CD4-positive, alpha-beta T cell treated with Interleukin-10 for 1 hour (primary cell): ENCODE measurements around the gene C2orf80.
"Not testable (repeated sequence)": the region's sequence is repeated elsewhere in the genome, so short reads cannot be mapped to it uniquely, and the experiment has no call there.

Experiments
- DNase-seq: peaks from one replicate; pipeline ENCODE4 v3.0.0-alpha.2; 2020

Gene C2orf80

DNA sequence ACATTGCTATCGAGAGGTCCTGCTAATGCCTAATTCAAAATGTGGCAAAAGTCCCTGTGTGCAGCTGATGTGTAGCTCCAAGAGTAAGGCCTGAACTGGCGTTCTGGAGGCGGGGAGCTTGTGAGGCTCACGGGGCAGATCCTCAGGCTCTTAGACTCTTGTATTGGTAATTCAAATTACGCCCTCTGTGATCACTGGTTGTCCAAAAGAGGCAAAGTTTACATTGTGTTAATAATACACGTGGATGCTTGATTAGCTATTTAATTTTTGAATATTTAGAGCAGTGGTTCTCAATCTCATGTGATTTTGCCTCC lies 14.0 kb downstream of the C2orf80 start:
- no peak for DNase-seq

DNA sequence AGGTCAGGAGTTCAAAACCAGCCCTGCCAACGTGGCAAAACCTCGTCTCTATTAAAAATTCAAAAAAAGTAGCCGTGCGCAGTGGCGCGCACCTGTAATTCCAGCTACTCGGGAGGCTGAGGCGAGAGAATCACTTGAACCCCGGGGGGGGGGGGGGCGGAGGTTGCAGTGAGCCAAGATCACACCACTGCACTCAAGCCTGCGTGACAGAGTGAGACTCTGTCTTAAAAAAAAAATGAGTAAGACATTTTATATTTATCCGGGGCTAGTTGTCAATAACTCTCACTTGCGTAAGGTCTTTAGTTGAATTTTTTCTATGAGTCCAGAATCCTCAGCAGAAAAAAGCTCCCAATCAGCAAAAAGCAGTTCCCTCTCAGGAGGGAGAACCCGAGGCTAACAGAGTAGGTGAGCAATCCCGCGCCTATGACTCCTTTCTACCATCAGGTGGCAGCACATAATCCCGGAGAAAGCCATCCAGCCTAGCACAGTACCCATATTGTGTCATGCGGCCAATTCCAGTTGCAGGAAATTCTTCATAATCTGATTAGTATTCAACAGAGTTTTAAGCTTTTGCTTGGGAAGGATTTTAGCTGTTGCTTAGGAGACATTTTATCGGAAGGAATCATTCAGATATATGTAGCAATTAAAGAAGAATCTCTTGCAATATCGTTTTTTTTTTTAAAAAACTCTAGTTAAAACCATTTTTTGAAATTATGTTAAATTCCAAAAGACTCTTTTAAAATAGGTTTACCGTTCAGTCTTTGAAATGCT lies 14.6 kb downstream of the C2orf80 start:
- DNase-seq = peak; percentile 66

DNA sequence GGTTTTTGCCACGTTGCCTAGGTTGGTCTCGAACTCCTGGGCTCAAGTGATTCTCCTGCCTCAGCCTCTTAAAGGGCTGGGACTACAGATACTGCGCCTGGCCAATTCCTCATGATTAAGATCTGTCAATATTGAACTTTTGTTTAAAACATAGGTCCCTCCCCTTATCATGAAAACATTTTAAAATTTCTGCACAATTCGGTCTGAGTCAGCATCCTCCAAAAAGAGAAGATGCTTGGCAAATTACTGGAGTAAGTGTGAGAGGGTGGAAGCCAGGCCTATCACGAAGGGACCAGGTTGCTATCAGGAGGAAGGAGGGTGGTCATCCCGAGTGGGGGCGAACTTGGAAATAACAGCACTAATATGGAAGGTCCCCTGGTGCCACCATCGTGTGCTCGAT lies 15.7 kb downstream of the C2orf80 start:
- DNase-seq = no peak

DNA sequence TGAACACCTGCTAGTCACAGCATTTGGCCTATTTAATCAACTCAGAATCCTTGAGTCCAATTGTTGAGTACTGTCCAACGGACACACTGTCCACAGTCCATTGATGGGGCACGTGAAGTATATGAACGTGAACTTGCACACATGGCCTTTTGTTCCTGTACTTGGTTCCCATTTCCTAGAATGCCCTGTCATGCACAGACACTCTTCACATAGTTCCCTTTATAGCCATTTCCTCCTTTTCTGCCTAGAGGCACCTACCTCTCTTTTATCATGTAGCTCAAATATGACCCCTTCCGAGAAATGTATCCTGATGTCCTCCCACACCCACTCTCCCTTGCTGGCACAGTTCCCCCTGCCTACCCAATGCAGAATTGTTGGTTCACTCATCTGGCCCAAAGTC lies 17.7 kb downstream of the C2orf80 start:
- DNase-seq = peak; percentile 8

DNA sequence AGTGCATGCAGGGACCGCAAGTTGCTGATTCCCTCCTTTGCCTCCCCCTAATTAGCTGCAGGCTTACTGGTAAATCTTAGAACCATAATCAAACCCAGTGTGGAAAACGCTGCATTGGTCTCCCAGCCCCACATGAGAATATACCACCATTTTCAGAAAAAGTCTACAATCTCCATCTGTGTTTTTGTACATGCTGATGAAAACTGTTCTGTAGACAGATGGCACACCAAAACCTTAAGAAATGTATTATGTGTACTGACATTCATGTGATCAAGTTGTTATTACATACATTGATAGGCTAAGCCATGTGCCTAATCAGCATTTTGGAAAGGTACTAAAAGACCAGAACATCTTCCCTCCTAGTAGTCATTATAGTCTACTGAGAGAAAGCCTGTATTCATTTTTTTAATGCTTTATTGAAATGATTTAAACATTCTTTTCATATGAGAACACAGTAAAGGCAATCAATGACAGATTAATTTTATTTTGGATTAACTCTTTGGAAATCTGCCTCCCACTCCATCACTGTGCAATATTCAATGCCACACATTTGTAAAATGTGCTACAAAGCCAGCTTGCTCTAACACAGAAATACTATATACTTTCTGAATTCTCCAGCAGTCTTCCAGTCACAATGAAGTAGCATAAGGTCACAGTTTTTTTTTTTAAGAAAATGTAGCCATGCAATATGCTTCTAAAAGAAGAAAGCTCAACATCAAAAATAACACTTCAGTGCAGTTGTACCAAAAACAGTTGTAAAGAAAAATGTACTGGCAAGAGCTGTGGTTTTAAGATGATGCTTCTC lies 24.7 kb downstream of the C2orf80 start:
- DNase-seq = no peak

DNA sequence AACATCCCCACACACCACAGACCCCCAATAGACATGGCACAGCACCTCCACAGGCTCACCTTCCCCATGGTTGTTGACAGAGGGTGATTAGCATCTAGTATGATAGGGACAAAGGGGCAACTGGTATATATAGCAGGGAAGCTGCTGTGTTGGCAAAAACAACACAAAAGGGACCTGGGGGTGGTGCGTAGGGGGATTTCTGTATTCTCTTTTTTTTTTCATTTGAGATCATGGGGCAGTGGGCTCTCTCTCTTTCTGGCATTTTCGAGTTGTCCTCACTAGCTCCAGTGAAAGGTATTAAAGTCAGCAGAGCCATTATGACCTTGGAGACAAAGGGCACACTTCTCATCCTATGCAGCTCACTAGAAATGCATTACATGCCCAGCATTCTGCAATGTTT lies 26.3 kb downstream of the C2orf80 start, which contains the start of gene CRYGA:
CRYGA (minus strand) TSS at position 101 of the 400 bp plus-strand sequence; CDS start at position 68, 33 bp downstream.
- DNase-seq = no peak

DNA sequence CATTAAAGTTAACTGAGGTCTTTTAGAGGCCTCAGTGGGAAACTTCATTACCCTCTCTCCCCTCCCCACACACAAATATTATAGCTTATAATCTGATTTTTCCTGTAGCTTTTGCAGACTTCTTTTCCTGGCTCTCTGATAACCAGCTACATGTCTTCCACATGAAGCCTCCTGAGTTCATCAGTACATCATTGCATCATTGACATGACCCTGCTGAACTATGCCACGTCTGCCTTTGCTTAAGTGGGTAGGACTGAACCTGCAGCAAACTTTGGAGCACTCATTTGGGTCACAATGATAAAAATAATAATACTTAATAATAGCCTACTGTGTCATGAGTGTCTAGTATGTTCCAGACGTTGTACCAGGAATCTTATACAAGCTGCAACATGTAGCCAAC lies 33.4 kb downstream of the C2orf80 start:
- no peak for DNase-seq

DNA sequence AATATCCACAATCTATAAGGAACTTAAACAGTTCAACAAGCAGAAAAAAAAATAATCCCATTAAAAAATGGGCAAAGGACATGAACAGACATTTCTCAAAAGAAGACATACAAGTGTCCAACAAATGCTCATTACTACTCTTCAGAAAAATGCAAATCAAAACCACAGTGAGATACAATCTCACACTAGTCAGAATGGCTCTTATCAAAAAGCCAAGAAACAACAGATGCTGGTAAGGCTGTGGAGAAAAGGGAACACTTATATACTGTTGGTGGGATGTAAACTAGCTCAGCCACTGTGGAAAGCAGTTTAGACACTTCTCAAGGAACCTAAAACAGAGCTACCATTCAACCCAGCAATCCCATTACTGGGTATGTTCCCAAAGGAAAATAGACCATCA lies 36.7 kb downstream of the C2orf80 start:
- DNase-seq = no peak

DNA sequence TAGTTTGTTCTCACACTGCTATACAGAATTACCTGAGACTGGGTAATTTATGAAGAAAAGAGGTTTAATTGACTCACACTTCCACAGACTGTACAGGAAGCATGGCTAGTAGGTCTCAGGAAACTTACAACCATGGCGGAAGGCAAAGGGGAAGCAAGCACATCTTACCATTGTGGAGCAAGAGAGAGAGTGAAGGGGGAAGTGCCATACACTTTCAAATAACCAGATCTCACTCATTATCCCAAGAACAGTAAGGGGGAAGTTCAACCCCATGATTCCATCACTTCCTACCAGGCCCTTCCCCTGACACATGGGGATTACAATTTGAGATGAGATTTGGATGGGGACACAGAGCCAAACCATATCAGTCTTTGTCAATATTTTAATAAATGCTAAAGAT lies 38.9 kb downstream of the C2orf80 start:
- no peak for DNase-seq

DNA sequence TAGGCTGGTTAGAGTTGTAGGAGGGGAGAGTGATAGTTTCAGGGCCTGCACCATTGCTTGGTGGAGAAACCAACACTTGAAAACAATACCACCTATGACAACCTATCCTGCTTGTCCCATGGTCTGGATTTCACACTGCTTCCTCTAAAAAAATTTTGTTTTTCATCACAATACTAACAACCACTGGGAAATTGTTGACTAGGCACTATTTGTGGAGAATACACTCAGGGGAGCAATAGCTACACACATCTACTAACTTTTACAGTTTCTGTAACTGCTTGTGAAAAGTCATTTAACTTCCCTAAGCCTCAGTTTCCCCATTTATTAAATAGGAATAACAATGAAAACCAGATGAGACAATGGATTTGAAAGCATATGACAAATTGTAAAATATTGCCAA lies 39.7 kb downstream of the C2orf80 start:
- no peak for DNase-seq

DNA sequence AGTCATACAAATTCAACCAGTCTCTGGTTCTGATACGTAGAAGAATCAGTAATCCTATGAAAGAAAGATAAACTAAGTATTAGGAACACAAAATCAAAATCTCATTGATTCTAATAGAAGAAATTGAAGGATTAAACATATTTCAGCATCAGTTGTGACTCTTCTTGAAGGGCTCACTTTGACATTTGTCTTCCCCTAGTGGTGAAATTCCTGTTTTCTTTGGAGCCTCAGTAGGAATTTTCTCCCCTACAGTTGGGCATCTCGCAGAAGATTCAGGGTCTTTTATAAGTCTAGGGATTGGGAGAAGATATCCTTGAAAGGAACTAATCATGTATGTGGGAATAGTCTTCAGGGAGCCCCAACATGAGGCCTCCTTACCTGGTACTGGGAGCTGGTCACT lies 41.0 kb downstream of the C2orf80 start:
- DNase-seq = no peak

DNA sequence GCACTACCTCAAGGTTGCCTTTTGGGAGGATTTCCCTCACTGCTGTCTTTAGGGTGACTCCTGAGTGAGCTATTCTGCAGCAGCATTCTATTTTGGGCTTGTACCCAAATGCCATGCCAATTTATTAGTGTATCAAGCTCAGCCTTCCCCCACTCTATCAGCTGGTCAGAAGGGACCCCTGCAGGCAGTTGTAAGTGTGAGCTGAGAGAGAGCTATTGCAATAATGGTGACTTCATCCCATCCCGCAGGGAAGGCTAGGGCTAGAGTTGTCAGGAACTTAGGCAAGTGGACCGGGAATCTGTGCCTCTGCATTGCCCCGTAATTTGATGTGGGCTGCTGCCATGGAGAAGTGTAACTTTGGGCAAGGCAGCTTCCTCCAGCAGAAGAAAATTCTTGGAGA lies 42.1 kb downstream of the C2orf80 start:
- no peak for DNase-seq

DNA sequence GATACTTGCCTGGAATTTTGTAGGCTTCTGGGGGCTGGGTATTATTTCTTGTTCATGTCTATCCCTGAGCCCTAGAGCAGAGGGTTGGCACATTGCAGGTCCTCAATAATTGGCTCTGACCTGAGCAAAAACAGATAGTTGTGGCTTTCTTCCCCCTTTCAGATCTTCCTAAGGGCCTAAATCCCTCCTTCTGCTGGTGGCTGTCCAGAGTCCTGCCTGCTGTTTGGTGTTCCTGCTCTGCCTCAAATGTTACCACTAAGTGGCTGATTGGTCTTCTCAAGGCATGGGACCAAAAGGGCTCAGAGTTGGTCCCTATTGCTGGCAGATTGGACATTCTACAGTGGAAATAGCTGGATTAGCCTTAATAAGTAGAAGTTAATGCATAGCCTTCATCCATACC lies 42.8 kb downstream of the C2orf80 start:
- DNase-seq = no peak

DNA sequence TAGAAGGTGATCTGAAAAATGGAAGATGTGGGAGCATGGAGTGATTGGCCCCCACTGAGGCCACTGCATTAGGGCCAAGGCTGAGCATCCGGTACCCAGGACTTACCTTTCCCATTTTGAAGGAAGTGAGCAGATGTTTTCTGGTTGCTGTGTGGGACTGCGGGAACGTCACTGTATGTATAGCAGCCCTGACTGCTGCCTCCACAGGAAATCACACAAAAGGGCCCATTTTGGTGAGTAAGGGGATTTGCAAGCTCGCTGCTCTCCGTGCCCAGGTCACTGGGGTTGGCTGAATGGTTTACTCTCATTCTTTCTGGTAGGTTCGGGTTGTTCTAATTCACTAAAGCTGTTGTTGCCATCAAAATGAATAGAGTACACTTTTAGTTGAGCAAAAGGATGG lies 43.8 kb downstream of the C2orf80 start, which contains the start of gene CRYGB:
CRYGB (minus strand) TSS at position 153 of the 400 bp plus-strand sequence; CDS start at position 115, 38 bp downstream.
- no peak for DNase-seq

DNA sequence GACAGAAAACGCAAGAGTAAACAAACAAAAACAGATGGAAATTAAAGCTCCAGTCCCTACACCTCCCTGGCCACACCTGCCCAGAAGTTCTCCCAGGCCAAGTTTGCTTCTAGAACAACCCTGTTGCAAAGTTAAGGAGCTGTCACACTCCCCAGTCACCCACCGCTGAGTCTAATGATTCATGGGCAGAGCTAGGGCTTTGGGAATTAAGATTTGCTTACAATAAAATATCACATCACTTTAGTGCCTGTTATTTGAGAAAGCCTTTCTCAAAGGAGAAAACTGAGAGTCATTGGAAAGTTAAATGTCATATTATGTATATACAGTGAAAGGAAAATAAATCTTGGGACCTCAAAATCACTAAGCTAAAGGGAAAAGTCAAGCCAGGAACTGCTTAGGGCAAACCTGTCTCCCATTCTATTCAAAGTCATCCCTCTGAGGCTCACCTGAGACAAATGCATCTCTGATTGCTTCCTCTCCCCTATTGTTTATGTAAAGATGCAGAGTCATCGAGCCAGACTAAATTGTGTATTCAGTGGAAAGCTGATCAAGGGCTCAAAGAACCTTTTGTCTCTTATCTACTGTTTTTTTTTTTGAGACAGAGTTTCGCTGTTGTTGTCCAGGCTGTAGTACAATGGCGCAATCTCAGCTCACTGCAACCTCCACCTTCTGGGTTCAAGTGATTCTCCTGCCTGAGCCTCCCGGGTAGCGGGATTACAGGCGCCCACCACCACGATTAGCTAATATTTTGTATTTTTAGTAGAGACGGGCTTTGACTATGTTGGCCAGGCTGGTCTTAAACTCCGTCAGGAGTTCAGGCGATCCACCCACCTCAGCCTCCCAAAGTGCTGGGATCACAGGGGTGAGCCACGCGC lies 46.7 kb downstream of the C2orf80 start:
- DNase-seq = no peak

DNA sequence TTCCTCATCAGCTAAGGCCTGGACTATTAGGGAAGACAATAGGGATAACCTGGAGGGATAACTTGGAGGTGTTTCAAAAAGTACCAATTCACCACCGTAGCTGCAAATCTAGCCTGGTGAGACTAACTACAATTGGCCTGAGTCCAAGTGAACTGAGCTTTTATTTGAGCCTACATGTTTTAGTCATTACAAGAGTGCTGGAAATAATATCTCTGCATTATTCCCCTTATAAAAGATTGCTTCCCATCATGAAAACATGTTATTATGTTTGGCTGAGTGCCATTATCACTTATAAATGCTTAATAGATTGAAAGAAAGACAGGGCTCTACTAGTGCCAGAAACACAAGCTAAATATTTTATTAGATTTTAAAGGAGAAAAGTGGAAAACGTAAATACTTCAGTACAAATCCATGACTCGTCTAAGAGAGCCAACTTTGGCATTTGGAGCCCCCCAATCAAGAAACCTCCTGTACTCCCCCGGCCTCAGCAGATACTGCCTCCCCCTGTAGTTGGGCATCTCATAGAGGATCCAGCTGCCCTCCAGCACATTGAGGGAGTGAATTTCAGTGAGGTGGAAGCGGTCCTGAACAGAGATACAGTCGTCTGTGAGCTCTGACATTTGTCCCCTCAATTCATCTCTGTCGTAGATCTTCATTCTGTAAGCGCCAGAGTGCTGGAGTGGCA lies 47.4 kb downstream of the C2orf80 start:
- DNase-seq = no peak

DNA sequence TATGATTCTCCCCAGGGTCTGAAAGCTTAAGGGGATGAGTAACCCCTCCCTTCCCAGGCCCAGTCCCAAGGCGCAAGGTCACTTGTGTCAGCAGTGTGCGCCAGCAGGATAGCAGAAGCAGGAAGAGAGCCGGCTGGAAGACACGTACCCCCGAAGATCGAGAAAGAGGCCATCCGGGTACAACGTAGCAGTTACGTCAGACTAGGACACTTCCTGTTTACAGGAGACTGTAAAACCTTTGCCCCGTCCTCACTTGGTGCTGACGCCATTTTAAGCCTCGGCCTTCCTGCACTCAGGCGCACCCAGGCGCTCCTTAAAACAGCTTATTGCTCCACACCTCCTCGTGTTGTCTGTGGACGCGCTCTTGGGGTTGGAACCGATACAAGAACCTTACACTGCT lies 50.4 kb downstream of the C2orf80 start:
- DNase-seq = no peak

DNA sequence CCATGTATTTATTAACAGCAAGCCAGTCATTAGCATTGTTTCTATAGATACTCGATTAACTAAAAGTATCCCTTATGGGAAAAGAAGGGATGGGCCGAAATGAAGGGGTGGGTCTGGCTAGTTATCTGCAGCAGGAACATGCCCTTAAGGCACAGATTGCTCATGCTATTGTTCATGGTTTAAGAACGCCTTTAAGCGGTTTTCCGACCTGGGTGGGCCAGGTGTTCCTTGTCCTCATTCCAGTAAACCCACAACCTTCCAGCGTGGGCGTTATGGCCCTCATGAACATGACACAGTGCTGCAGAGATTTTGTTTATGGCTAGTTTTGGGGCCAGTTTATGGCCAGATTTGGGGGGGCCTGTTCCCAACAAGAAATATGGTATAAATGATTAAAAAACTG lies 51.5 kb downstream of the C2orf80 start:
- DNase-seq = not testable (repeated sequence)

DNA sequence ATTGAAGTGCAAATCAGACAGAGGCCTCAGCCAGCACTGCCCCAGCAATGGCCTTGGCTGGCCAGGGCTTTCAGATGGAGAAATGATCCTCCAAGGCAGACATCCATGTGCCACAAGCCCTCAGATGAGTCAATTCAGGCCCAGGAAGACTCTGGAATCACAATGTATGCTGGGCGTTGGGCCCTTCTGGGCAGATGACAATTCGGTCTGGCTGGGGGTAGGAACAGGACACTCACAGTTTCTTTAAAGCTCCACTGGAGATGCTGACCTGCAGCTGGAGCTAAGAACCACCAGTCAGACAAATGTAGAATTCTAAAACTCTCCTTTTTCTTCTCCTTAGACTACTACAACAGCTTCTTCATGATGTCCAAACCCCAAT lies 53.1 kb downstream of the C2orf80 start:
- no peak for DNase-seq

DNA sequence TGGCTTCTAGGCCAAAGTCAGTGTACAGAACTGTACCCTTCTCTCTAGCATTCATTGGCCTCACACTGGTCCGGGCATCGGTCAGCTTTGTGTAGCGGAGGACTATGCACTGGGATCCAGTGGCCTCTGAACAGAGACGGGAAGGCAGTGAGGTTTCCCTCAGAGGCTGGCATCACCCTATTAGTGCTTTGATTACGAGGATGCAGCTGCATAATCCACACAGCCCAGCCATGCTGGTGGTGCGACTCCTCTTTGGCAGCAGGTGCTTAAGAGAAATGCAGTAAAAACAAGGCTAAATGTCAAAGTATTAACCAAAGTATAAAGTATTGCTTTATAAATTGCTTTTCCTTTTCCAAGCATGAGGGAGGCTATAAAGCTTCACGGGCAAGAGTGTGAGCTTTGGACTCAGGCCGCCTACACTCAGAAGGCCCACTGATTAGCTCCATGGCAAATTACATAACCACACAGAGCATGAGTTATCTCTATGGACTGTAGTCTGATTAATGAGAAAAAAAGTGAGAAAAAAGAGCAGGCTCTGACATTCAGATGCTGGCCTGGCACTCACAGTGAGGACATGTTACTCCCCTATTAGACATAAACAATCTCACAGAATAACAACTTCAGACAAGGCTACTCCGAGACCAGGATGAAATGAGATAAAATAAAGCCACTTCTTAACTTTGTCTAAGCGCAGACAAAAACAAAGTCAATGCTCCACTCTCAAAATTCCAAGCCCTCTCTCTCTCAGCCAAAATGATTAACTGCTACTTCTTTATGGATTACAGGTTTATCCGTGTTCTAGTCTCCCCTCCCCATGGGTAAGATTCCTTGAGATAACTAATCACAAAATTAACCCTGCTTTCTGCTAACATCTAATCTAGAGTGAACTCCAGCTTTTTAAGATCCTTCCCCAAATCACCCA lies 53.8 kb downstream of the C2orf80 start:
- no peak for DNase-seq

DNA sequence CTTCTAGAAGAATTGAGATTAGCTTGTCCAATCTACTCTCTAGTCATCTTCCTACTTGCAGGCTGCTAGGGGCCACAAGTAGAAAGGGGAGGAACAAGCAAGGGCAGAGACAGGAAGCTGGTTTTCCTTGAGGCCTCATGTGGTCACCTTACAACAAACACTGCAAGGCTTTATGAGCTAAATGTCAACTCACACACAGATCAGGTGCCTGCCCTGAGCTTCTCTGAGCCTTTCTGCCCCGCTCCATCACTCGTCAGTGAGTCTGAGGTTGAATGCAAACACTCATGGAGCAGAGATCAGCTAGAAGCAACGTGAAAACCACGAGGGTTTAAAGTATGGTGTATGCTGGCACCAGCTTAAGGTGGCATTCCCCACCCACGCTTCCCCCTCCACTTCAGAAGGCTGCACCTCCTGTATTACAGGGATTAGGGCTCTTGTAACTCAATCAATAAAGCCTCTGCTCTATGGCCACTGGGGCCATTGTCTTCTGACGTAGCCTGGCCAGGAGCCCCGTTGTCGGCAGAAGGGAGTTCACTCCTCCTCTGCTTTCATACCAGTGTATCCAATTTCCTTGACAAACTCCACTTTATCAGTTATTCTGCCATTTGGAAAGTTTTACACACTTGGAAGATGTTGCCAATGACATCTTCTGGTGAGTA lies 54.8 kb downstream of the C2orf80 start:
- DNase-seq = no peak
